GM19025 (cell line): ENCODE results near the gene LAMC3.

Experiments
- ATAC-seq: cut with Tn5 transposase; IDR thresholded peaks from one replicate; pipeline ENCODE4 v1.9.1; 2021; ENCODE audit warnings: mild to moderate bottlenecking, low read depth, moderate library complexity; ENCODE audit not compliant: unreplicated experiment

Gene LAMC3

DNA sequence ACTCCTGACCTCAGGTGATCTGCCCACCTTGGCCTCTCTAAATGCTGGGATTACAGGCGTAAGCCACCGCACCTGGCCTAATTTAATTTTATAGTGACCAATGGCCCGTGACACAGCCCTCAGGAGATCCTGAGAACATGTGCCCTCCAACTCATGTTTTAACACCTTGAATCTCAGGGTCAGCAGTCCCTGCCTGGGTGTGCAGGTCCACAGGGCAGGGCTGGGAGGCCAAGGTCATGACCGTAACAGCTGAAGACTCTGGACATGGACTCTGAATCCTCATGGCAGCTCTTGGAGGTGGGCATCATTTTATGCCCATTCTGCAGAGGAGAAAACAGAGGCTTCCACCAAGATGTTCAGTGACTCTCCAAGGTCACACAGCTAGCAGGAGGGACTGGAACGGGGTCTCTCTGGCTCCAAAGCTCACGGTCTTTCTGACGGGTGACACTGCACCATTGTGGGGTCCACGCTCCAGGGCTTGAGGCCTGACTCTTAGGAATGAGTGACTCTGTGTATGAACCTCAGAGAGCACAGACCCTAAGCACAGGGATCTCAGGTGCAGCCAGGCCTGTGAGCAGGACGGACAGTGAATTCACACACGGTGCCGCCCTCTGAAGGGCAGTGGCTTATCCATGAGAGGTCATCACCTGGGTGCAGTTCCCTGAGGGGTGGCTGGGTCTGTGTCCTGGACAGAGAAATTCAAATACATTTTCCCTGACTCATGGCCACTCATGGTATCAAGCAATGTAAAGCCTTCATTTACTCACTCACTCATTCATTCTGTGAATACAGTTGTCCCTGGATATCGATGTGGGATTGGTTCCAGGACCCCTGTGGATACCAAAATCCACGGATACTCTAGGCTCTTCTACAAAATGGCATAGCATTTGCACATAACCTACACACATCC is 32.8 kb upstream of the LAMC3 start:
- no peak for ATAC-seq

DNA sequence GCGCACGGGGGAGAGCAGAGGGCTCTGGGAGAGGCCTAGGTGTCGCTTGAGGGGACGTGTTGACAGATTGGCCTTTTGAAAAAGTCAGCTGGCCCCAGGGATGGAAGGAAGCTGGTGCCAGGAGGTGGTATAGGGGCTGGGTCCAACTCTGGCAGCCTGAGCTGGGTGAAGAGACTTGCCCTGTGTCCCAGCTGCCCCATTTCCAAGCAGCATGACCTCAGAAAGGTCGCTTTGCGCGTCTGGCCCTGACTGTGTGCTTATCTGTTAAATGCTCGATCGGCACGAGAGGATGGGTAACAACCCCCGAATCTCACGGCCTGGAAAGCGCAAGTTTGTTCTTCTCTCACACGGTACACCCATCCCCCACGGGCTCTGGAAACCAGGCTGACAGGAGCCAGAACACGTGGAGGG is 31.2 kb upstream of the LAMC3 start:
- ATAC-seq = no peak

DNA sequence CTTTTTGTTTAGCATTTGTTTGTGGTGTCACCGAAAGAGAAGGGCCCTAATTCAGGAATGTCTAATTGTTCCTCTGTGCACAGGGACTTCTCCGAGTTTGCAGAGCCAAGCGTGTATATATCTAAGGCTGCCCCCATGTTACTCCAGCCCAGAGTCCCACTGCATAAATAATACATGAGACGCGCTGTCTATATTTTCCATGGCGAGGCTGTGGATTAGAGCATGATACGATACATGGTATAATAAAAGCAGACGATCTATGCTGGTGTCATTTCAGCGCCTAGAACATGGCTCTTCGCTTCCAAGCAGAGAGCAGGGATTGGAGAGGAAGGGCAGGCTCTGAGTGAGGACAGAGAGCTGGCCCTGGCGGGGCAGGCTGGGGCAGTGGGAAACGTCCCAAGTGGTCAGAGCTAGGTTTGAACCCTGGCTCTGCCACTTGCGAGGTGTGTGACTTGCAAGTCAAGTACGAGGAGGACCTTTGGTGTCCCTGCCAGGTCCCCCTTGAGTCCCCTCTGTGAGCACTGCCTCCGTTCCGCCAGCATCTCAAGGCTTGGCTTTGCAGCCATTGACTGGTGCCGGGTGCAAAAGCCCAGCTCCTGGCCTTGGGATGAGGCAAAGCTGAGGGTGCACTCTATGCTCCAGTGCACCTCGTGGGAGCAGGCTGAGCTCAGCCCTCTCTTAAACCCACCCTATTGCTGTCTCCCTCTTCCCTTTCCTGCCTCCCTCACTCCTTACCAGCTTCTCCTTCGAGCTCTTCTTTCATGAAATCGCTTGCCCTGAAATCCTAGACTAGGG is 29.2 kb upstream of the LAMC3 start:
- ATAC-seq = no peak

DNA sequence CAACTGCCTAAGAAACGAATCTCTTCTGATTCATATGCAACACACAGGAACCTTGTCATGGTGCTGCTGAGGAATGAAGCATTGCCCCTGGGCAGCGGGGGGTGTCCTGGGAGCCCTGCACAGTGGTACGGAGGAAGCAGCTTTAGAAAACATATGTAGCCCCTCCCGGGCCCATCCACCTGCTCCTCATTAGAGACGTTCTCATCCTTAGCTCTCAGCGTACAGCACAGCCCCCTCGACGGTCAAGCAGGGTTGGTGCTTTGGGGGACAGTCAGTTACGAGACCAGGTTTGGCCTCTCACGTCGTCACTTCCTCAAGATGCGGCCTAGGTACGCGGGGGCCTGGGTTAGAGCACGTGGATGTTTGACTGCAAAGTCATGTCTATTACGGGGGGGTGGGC is 28.4 kb upstream of the LAMC3 start:
- ATAC-seq = no peak

DNA sequence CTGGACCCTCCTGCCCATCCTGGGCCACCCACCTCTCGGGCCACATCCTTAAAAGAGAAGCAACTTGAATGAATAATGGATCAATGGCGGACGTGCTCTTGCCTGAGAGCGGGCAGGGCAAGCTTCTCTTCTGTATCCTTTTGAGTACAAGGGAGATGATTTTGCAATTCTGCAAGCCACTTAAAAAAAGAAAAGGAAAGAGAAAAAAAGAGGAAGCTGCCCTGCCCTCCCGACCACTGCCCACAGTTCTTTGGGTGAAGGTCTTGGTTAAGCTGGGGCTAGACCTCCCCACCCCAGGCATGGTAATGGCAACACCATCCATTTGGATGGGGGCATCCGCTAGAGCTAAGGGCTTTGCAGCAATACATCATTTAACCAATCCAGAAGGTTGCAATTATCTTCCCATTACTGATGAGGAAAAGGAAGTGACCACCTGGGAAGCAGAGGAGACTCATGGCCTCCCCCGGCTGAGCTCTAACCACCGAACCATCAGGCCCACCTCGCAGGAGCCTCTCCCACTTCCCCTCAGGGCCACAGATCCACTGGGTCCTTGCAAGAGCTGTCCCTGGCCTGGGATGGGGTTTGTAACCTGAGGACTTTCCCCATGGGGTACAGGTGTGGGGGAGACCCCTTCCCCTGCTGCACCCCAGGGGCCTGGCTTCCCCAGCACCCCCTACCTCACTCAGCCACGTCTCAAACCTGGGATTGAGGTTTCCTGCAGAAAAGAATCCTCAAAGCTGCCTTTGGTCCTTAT is 27.8 kb upstream of the LAMC3 start:
- ATAC-seq = no peak

DNA sequence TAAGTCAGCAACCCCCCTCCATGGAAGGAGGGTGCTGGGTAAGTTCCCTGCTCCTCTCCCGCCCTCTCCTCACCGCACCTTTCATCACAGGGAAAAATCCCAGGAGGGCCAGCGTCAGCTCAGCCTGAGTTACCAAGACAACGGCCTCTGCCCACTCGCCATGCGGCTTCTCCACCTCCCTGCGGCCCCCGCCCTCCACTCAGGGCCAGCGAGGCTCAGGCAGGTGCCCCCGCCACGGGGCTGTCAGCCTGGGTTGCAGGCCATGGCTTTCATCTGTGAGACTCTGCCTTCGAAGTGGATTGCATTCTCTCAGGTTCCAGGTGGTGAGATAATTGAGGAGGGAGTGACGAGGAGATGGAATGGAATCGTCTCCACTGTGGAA is 27.2 kb upstream of the LAMC3 start:
- no peak for ATAC-seq

DNA sequence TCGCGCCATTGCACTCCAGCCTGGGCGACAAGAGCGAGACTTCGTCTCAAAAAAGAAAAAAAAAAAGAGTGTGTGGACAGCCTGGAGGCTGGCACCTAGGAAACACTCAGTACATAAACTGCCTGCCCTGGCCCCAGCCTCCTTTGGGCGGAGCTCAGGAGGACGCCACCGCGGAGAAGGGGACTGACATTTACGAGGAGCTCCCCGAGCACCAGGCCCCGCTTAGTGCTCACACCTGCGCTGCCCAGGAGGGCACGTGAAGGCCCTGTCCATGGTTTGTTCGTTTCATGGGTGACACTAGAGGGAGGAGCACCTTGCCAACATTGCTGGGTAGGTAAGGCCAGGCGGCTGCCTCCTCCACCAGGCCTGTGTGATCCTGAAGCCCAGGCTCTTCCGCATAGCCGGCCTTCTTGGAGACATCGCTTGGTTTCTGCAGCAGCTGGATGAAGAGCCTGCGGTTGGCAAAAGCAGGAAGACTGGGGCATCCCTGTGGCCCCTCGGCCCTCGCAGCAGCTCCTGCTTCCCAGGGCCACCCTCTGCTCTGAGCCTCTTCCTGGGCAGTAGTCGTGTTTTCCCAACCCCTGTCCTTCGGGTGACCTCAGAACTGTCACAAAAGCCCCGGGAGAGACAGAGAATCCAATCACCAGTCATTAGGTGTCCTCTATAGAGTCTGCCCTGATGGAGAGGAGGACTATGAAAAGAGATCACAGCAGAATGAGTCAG is 26.2 kb upstream of the LAMC3 start:
- no peak for ATAC-seq

DNA sequence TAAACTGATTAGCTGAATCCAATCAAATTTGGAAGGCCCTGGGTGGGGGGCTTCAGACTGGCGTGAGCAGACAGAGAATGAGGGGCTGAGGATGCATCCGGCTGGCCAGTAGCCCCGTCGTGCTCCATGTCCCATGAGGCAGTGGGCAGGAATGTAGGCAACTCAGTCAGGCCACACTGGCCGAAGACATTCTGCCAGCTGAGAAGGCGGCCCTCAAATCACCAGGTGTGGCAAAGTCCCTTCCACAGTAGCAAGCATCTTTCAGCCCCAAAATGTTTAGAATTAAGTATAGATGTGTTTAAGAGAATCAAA is 25.7 kb upstream of the LAMC3 start:
- ATAC-seq = no peak

DNA sequence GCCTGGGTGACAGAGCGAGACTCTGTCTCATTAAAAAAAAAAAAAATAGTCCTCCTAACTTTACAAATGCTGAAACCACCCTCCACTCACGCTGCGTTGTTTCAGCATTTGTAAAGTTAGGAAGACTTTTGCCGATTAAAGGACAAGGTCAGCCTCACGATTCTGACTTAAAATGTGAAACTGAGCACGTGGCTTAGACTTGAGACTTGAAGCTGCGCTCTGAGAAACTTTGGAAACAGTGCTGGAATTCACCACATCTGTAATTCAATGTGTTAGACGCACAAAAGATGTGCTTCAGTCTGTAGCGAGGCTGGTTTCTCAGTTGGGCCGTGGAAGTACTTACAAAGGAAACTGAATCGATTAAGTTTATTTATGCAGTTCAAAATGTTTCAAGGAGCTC is 25.0 kb upstream of the LAMC3 start:
- no peak for ATAC-seq

DNA sequence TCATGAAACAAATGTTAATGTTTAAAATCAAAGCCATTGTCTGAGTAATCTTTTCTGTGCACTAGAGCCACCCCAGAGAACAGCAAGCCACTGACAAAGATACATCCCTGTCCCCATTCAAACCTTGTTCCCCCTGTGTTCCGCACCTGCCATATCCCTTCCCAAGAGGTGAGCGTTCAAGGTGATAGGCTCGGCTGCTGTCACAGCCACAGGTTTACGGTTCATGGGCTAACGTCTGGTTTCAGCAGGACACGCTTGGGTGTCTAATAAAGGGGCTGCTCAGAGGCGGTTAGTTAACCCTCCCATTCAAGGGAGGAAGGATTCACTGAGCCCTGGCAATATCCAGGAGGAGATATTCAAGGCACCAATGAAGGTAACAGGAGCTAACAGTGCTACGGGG is 24.5 kb upstream of the LAMC3 start:
- ATAC-seq = no peak

DNA sequence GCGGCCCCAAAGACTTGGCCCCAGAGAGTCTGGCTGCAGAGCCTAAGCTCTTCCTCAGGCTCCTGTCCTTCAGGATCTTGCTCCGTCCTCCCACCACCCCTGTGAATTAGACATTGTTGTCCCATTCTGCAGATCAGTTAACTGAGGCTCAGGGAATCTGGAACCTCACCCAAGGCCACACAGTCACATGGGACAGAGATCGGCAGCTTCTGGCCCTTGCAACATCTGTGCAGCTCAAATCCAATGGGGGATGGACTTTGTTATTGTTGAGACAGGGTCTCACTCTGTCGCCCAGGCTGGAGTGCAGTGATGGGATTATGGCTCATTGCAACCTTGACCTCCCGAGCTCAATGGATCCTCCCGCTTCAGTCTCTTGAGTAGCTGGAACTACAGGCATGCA is 23.9 kb upstream of the LAMC3 start:
- no peak for ATAC-seq

DNA sequence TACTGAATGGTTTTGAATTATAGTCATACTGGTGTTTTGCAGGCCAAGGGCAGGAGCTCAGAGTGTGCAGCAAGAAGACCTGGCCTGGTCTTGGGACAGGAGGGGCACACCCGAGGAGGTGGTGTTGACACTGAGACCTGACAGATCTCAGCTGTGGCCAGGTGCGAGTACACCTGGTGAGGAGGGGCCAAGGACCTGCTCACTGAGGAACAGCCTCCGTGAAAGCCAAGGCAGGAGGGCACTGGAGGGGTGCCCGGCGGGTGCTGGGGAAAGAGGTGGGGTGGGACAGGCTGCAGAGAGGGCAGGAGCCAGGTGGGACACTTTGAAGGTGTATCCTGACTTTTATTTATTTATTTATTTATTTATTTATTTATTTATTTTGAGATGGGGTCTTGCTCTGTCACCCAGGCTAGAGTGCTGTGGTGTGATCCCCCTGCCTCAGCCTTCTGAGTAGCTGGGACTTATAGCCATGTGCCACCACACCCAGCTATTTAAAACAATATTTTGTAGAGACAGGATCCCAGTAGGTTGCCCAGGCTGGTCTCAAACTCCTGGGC is 23.3 kb upstream of the LAMC3 start:
- ATAC-seq = no peak

DNA sequence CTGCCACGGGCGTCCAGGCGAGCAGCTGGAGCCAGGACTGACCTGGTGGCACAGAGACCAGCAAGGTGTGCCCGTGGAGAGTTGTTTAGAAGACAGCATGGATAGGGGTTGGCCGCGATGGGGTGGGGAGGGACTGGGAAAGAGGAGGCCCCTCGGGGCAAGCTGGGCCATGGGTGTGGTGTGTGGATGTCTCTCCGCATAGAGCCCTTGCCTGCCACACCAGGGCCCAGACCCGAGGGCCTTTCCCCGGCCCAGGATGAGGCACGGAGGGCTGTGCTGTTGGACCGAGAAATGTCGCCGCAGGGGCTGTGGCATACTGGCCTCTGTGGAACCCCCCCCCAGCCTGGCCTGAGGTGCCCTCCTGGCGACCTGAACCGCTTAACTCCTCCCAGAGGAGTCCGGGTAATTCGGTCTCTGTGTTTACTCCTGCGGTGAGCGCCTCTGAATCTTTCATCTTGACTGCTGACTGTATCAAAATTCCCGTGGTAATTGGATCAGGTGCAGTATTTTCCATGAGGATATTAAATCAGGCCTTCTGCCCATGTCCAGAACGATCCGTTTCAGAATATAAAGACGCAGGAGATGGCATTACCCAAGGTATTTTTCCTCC is 22.5 kb upstream of the LAMC3 start:
- ATAC-seq = no peak

DNA sequence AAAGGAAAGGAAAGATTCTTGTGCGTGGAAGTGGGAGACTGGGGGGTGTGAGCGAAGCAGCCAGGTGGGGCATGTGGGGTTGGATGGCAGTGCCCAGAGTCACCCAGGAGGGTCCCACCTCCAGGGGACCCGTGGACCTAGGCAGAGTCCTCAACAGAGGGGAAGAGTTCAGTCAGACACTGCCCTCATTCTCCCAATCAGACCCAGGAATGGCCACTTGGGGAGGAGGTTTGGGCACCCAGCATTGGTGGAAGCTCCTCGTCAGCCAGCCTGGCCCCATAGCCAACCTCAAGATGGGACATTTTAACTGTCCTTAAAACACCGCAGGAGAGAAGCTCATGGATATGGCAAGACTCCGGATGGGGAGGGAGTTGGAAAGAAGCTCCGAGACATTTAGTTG is 21.9 kb upstream of the LAMC3 start:
- ATAC-seq = no peak

DNA sequence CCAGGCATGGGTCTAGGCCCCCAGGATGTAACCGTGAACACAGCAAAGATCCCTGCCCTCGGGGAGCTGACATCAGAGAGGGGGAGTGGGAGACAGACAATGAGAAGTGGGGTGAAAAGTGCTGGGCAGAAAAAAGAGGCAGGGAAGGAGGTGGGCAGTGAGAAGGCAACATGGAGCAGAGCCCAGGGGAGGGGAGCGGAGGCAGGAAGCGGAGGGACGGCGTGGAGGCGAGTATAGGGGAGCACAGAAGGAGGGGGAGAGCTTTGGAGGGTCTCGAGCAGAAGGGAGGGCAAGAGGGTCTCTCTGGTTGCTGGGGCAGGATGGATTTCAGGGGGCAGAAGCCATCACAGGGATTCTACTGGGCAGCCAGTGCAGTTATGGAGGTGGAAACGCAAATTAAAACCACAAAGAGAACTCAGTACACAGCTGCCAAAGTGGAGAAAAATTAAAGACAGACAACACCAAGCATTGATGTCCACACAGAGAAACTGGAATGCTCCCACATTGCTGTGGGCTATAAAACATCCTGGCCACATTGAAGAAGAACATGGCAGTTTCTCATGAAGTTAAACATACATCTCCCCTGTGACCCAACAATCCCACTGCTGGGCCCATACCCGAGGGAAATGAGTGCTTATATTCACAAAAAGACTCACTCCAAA is 21.1 kb upstream of the LAMC3 start:
- ATAC-seq = no peak

DNA sequence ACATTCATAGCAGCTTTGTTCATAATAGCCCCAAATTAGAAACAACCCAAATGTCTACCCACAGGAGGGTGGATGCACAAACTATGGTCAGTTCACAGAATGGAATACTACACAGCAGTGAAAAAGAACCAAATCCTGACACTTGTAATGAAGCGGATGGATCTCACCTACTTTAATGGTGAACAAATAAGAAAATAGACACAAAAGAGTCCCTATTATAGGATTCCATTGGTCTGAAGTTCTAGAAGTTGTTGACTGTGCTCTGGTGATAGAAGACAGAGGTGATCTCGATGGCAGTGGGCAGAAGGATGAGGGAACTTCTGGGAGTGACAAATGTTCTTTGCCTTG is 20.6 kb upstream of the LAMC3 start:
- ATAC-seq = no peak

DNA sequence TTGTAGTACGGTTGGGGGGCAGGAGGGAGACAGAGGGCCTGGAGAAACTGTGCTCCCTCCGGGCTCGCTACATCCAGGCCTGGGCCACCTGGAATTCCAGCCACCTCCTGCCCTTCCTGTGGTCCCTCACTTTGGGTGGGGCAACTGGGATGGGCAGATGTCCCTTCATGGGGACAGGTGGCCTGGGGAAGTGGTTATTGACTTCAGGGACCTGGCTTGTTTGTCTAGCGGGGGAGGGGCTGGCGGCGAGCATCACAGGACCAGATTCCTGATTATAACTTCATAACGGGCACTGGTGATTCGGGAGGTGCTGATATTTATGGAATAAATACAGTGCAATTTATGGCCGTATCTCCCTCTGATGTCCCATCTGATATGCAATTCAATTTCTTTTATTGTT is 20.1 kb upstream of the LAMC3 start:
- no peak for ATAC-seq

DNA sequence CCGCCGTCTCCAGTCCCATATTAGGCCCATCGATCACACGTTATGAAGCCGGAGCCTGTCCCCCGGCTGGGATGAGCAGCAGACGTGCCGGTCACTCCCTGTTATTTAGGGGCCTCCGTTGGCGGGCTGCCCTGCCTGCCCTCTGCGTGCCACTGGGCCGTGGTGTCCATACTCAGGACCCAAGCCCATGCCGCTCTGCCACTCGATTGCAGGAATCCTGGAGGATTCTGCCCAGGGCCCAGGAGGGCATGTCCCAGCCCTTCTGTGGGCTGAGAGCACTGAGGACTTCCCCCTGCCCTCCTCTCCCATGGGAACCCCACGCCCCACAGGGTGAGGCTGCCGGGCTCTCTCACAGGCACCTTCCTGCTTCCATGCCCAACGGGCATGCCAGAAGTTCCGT is 19.6 kb upstream of the LAMC3 start:
- no peak for ATAC-seq

DNA sequence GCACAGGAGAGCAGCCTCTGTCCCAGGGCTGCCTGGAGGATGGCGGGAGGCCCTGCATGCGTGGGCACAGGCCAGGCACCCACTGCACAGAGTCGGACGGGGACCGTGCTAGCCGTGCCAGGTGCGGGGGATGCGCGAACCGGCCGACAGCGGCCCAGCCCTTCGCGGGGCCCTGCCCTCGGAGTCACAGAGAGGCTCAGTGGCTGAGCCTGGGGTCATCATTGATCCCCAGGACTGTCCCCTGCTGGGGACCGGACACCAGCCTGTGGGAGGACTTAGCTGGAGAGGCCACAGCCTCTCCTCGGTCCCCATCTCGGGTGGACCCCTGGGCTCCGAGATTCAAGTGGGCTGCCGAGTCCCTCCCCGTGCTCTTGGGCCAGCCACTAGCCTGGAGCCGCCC is 19.1 kb upstream of the LAMC3 start:
- ATAC-seq = no peak
